ENCODE results near the gene MARCKS.

The MARCKS gene

DNA sequence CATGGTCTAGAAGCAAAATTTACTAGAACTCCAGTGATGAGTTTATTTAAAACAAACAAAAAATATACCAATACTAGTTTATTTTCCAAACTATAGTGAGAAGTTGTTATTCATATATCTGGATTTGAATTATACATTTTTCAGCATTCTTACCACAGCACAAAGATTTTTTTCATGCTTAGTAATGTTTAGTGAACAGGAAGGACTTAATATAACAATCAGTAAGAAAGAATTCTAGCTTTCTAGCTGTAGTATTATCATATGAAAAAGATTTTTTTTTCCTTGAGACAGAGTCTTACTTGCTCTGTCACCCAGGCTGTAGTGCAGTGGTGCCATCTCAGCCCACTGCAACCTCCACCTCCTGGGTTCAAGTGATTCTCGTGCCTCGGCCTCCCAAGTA lies 13.8 kb downstream of the MARCKS start:
- Histone ChIP-seq H3K79me2 (ENCODE audit: control insufficient read depth, insufficient read depth, low read length, poor library complexity) (no peaks in the 10 kb centered on the region), H3K36me3 (ENCODE audit: control insufficient read depth in 1 of 2, insufficient read depth in 2 of 2, low read length in 2 of 2) (no peaks in the 10 kb centered on the region), H2AK5ac (ENCODE audit: low read length) (no peak overlapping the region), H4K8ac (ENCODE audit: low read depth, low read length) (no peak overlapping the region), H3K23ac (ENCODE audit: low read length) (no peak overlapping the region), H3K9me3 (ENCODE audit: insufficient read depth, low read depth, low read length) (no peaks in the 10 kb centered on the region), H3K9ac (ENCODE audit: low read length) (no peak overlapping the region), H3K14ac (ENCODE audit: low read length) (no peak overlapping the region), H3K27me3 (ENCODE audit: insufficient read depth, low read length) (no peaks in the 10 kb centered on the region), H4K91ac (ENCODE audit: low read depth, low read length) (no peak overlapping the region), H2AFZ (ENCODE audit: insufficient read depth, low read length, poor library complexity) (no peak overlapping the region), H3K4me1 (ENCODE audit: control insufficient read depth in 1 of 2, insufficient read depth in 2 of 2, low read length in 2 of 2) (peaks cover 0 to 1% of the 10 kb centered on the region in 2 experiments), H2BK12ac (ENCODE audit: low read length) (no peak overlapping the region), H4K12ac (ENCODE audit: low read depth, low read length) (no peak overlapping the region), H3K4me2 (ENCODE audit: low read length) (no peak overlapping the region), H3K27ac (ENCODE audit: low read depth, low read length) (no peak overlapping the region), H2BK5ac (ENCODE audit: low read depth, low read length, poor library complexity) (no peak overlapping the region), H3K4me3 (ENCODE audit: low read depth, low read length) (no peak overlapping the region), H3K79me1 (ENCODE audit: low read length) (no peaks in the 10 kb centered on the region), H2BK120ac (ENCODE audit: insufficient read depth, low read length, poor library complexity) (no peak overlapping the region), H3K18ac (ENCODE audit: low read length) (no peak overlapping the region), H3K4ac (ENCODE audit: low read depth, low read length) (no peak overlapping the region)
- DNase-seq, result no peak
- WGBS (ENCODE audit: extremely low coverage, insufficient coverage, insufficient read length), result no CpG with 5 or more reads among the region's 2 CpGs

DNA sequence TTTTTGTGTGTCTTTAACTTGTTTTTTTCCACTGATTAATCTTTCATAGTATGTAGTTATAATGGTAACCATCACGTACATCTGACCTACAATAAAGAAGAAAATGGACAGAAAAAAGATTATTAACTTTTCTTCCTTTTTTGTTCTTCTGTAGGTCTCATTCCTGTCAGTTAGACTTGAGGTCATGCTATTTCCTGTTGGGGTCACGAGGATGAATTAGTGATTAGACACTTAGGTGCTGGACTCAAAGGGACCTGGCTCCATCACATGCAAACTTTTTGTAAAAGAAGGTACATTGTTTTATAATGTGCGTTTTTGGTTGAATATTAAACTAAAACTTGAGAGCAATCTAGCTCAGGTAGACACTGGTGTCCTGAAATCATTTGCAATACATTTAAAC lies 14.8 kb downstream of the MARCKS start:
- Histone ChIP-seq H4K12ac (ENCODE audit: low read depth, low read length) (no peak overlapping the region), H3K79me1 (ENCODE audit: low read length) (no peaks in the 10 kb centered on the region), H3K9ac (ENCODE audit: low read length) (no peak overlapping the region), H3K4ac (ENCODE audit: low read depth, low read length) (no peak overlapping the region), H3K9me3 (ENCODE audit: insufficient read depth, low read depth, low read length) (no peaks in the 10 kb centered on the region), H3K18ac (ENCODE audit: low read length) (no peak overlapping the region), H3K14ac (ENCODE audit: low read length) (no peak overlapping the region), H2BK5ac (ENCODE audit: low read depth, low read length, poor library complexity) (no peak overlapping the region), H2AFZ (ENCODE audit: insufficient read depth, low read length, poor library complexity) (no peak overlapping the region), H3K79me2 (ENCODE audit: control insufficient read depth, insufficient read depth, low read length, poor library complexity) (no peaks in the 10 kb centered on the region), H3K27ac (ENCODE audit: low read depth, low read length) (no peak overlapping the region), H3K4me2 (ENCODE audit: low read length) (no peak overlapping the region), H3K27me3 (ENCODE audit: insufficient read depth, low read length) (no peaks in the 10 kb centered on the region), H3K36me3 (ENCODE audit: control insufficient read depth in 1 of 2, insufficient read depth in 2 of 2, low read length in 2 of 2) (no peaks in the 10 kb centered on the region), H2BK12ac (ENCODE audit: low read length) (no peak overlapping the region), H2BK120ac (ENCODE audit: insufficient read depth, low read length, poor library complexity) (no peak overlapping the region), H3K4me1 (ENCODE audit: control insufficient read depth in 1 of 2, insufficient read depth in 2 of 2, low read length in 2 of 2) (peaks cover 0 to 1% of the 10 kb centered on the region in 2 experiments), H4K8ac (ENCODE audit: low read depth, low read length) (no peak overlapping the region), H4K91ac (ENCODE audit: low read depth, low read length) (no peak overlapping the region), H3K4me3 (ENCODE audit: low read depth, low read length) (no peak overlapping the region), H2AK5ac (ENCODE audit: low read length) (no peak overlapping the region), H3K23ac (ENCODE audit: low read length) (no peak overlapping the region)
- WGBS (ENCODE audit: extremely low coverage, insufficient coverage, insufficient read length), result no CpG with 5 or more reads among the region's 3 CpGs
- DNase-seq, result no peak

DNA sequence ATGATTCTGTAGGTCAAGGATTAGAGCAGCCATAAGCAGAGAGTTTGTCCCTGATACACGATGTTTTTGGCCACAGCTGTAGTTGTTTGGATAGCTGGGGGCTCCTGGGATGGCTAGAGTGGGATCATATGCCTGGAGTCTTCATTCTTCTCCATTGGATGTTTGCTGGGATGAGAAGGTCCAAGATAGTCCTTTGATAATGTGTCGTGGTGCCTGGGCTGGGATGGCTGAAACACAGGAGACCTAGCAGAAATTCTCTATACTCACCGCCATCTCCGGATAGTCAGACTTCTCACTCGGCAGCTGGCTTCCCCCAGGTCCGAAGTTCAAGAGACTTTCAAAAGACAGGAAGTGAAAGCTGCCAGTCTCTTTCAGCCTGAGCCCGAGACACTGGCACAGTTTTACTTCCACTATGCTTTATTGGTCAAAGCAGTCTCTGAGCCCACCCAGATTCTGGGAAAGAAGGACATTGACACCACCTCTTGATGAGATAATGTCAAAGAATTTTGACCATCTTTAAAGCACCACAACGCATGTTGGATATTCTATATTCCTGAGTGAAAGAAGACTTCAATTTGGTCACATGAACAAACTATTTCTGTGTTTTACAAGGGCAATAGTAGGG lies 16.0 kb downstream of the MARCKS start:
- H2AK5ac ChIP-seq (ENCODE audit: low read length), result no peak overlapping the region
- no peak overlapping the region for H3K4me2 ChIP-seq (ENCODE audit: low read length)
- H2BK120ac ChIP-seq (ENCODE audit: insufficient read depth, low read length, poor library complexity), result no peak overlapping the region
- H3K18ac ChIP-seq (ENCODE audit: low read length), result no peak overlapping the region
- DNase-seq, result peak in 1 of 2 donors; percentile 14
- H3K14ac ChIP-seq (ENCODE audit: low read length), result no peak overlapping the region
- peak overlapping the region; percentile 9 for H2BK5ac ChIP-seq (ENCODE audit: low read depth, low read length, poor library complexity)
- no peak overlapping the region for H4K91ac ChIP-seq (ENCODE audit: low read depth, low read length)
- H3K79me1 ChIP-seq (ENCODE audit: low read length), result peaks cover under 1% of the 10 kb centered on the region
- H3K4me1 ChIP-seq (ENCODE audit: control insufficient read depth in 1 of 2, insufficient read depth in 2 of 2, low read length in 2 of 2), result peaks cover 0 to 3% of the 10 kb centered on the region in 2 experiments
- H2BK12ac ChIP-seq (ENCODE audit: low read length), result no peak overlapping the region
- no CpG with 5 or more reads among the region's 8 CpGs for WGBS (ENCODE audit: extremely low coverage, insufficient coverage, insufficient read length)
- H4K12ac ChIP-seq (ENCODE audit: low read depth, low read length), result no peak overlapping the region
- H3K4ac ChIP-seq (ENCODE audit: low read depth, low read length), result no peak overlapping the region
- no peak overlapping the region for H3K4me3 ChIP-seq (ENCODE audit: low read depth, low read length)
- no peaks in the 10 kb centered on the region for H3K36me3 ChIP-seq (ENCODE audit: control insufficient read depth in 1 of 2, insufficient read depth in 2 of 2, low read length in 2 of 2)
- H3K79me2 ChIP-seq (ENCODE audit: control insufficient read depth, insufficient read depth, low read length, poor library complexity), result no peaks in the 10 kb centered on the region
- H3K23ac ChIP-seq (ENCODE audit: low read length), result no peak overlapping the region
- no peaks in the 10 kb centered on the region for H3K27me3 ChIP-seq (ENCODE audit: insufficient read depth, low read length)
- no peak overlapping the region for H3K27ac ChIP-seq (ENCODE audit: low read depth, low read length)
- H2AFZ ChIP-seq (ENCODE audit: insufficient read depth, low read length, poor library complexity), result no peak overlapping the region
- H3K9ac ChIP-seq (ENCODE audit: low read length), result no peak overlapping the region
- H4K8ac ChIP-seq (ENCODE audit: low read depth, low read length), result no peak overlapping the region
- no peaks in the 10 kb centered on the region for H3K9me3 ChIP-seq (ENCODE audit: insufficient read depth, low read depth, low read length)

DNA sequence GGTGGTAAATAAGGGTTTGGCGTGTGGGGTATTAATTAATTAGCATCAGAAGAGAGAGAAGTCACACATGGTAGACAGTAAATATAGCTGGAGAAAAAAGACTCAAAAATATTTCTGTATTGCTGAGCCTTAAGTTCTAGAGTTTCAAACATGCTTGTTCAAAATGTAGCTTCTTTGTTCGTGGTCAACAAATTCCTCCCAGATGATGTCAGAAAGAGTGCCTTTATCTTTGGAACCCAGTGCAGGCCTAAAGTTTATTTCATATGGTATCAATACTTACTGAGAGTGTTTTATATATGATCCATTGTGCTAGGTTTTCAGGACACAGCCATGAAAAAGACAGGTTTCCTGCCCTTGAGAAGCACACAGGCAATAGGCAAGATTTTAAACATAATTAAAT lies 18.3 kb downstream of the MARCKS start:
- Histone ChIP-seq H2BK12ac (ENCODE audit: low read length) (no peak overlapping the region), H2AFZ (ENCODE audit: insufficient read depth, low read length, poor library complexity) (no peak overlapping the region), H4K12ac (ENCODE audit: low read depth, low read length) (no peak overlapping the region), H2BK5ac (ENCODE audit: low read depth, low read length, poor library complexity) (no peak overlapping the region), H3K27me3 (ENCODE audit: insufficient read depth, low read length) (no peaks in the 10 kb centered on the region), H2AK5ac (ENCODE audit: low read length) (no peak overlapping the region), H3K9me3 (ENCODE audit: insufficient read depth, low read depth, low read length) (no peaks in the 10 kb centered on the region), H3K23ac (ENCODE audit: low read length) (no peak overlapping the region), H3K14ac (ENCODE audit: low read length) (no peak overlapping the region), H3K4ac (ENCODE audit: low read depth, low read length) (no peak overlapping the region), H2BK120ac (ENCODE audit: insufficient read depth, low read length, poor library complexity) (no peak overlapping the region), H3K9ac (ENCODE audit: low read length) (no peak overlapping the region), H3K79me2 (ENCODE audit: control insufficient read depth, insufficient read depth, low read length, poor library complexity) (no peaks in the 10 kb centered on the region), H3K4me1 (ENCODE audit: control insufficient read depth in 1 of 2, insufficient read depth in 2 of 2, low read length in 2 of 2) (peaks cover 0 to 4% of the 10 kb centered on the region in 2 experiments), H3K4me2 (ENCODE audit: low read length) (no peak overlapping the region), H3K36me3 (ENCODE audit: control insufficient read depth in 1 of 2, insufficient read depth in 2 of 2, low read length in 2 of 2) (no peaks in the 10 kb centered on the region), H3K27ac (ENCODE audit: low read depth, low read length) (no peak overlapping the region), H4K8ac (ENCODE audit: low read depth, low read length) (no peak overlapping the region), H3K18ac (ENCODE audit: low read length) (no peak overlapping the region), H3K4me3 (ENCODE audit: low read depth, low read length) (no peak overlapping the region), H3K79me1 (ENCODE audit: low read length) (peaks cover 2% of the 10 kb centered on the region), H4K91ac (ENCODE audit: low read depth, low read length) (no peak overlapping the region)
- peak in 1 of 2 donors; percentile 32 for DNase-seq
- no CpG with 5 or more reads among the region's 2 CpGs for WGBS (ENCODE audit: extremely low coverage, insufficient coverage, insufficient read length)

All from trophoblast cell (in vitro differentiated cells and primary cell).